Measurements from ENCODE around the gene PID1.

PID1 gene

GRCh38 chr2:229300371-229300770 lies 29.3 kb upstream of the PID1 start:
- DNase-seq (ENCODE audit: low read depth) = no peak
- TF ChIP-seq CTCF (IDR thresholded peaks at IDR 0.05; ENCODE audit: low read depth, low read length, missing control alignments) = no peak
- in situ Hi-C loops (cut with HindIII; ENCODE audit: low sequenced_read_pairs) = no loop called here
- no peak overlapping the region for H3K4me3 ChIP-seq (ENCODE audit: low read depth, low read length)

DNA sequence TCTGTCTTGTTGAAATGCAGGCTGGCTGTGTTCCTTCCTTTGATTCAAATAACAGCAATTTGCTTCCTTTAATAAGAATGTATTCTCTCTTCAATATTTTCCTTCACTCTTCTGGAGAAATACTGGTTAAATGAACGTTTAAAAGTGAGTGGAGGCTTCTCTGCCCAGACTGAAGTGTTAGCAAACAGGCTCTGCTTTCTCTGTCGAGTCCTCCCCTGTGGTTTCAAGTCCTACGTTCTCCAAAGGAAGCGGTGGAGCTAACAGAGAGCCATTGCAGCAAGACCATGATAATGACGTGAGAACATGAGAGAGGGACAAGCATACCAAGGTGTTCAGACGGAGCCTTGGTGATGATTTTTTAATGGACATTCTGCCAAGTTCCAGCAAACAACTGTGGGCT lies 26.2 kb upstream of the PID1 start:
- H3K4me3 ChIP-seq (ENCODE audit: low read depth, low read length) = no peak overlapping the region
- no peak for DNase-seq (ENCODE audit: low read depth)
- no peak for TF ChIP-seq CTCF (IDR thresholded peaks at IDR 0.05; ENCODE audit: low read depth, low read length, missing control alignments)
- in situ Hi-C loops (cut with HindIII; ENCODE audit: low sequenced_read_pairs) = no loop called here

GRCh38 chr2:229296536-229296935 lies 25.4 kb upstream of the PID1 start:
- DNase-seq (ENCODE audit: low read depth) = no peak
- no peak for TF ChIP-seq CTCF (IDR thresholded peaks at IDR 0.05; ENCODE audit: low read depth, low read length, missing control alignments)
- no peak overlapping the region for H3K4me3 ChIP-seq (ENCODE audit: low read depth, low read length)
- in situ Hi-C loops (cut with HindIII; ENCODE audit: low sequenced_read_pairs) = no loop called here

GRCh38 chr2:229296016-229296415 lies 24.9 kb upstream of the PID1 start:
- in situ Hi-C loops (cut with HindIII; ENCODE audit: low sequenced_read_pairs) = no loop called here
- H3K4me3 ChIP-seq (ENCODE audit: low read depth, low read length) = no peak overlapping the region
- no peak for TF ChIP-seq CTCF (IDR thresholded peaks at IDR 0.05; ENCODE audit: low read depth, low read length, missing control alignments)
- DNase-seq (ENCODE audit: low read depth) = no peak

GRCh38 chr2:229287823-229288222 lies 16.7 kb upstream of the PID1 start:
- no peak overlapping the region for H3K4me3 ChIP-seq (ENCODE audit: low read depth, low read length)
- TF ChIP-seq CTCF (IDR thresholded peaks at IDR 0.05; ENCODE audit: low read depth, low read length, missing control alignments) = no peak
- in situ Hi-C loops (cut with HindIII; ENCODE audit: low sequenced_read_pairs) = no loop called here
- no peak for DNase-seq (ENCODE audit: low read depth)

GRCh38 chr2:229282758-229283546 lies 11.9 kb upstream of the PID1 start:
- in situ Hi-C loops (cut with HindIII; ENCODE audit: low sequenced_read_pairs) = no loop called here
- no peak for TF ChIP-seq CTCF (IDR thresholded peaks at IDR 0.05; ENCODE audit: low read depth, low read length, missing control alignments)
- DNase-seq (ENCODE audit: low read depth) = peak; percentile 67

More at GRCh38 chr2:229282758-229283546, 11.9 kb upstream of the PID1 start:
- no peak overlapping the region for H3K4me3 ChIP-seq (ENCODE audit: low read depth, low read length)

Data from astrocyte of the cerebellum (primary cell).